ENCODE results near the gene CRYBG3. TPM values are rescaled to one million over a fixed set of nuclear protein-coding genes. Genes with fewer than 3 reads are reported as not detected.

Gene CRYBG3
- polyA plus RNA-seq, 1 donor from 2014 or later: 1.3 TPM

DNA sequence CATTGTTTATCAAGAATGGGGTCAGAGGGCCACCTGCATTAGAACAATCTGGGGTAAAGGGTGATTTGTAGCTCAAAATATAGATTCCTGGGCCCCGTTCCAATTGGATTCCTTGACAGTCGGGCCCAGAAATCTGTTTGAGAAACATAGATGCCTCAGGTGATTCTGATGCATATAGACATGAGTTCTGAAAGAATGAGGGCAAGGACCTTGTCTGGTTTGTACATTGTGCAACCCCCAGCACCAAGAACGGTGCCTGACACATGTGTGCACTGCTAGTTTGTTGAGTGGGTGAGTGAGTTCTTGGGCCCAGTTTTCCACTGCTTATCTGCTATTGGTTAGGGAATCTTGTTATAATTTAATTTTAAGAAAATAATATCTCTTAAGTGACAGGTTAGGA lies 16.6 kb downstream of the CRYBG3 start:
- Histone ChIP-seq H3K9ac (ENCODE audit: low read length) (no peak overlapping the region), H3K27ac (ENCODE audit: low read length) (no peak overlapping the region), H4K20me1 (ENCODE audit: insufficient read depth) (no peaks in the 10 kb centered on the region), H3K9me3 (ENCODE audit: low read length) (no peaks in the 10 kb centered on the region), H3K4me3 (ENCODE audit: low read length) (no peak overlapping the region), H2AFZ (ENCODE audit: low read depth, low read length) (no peak overlapping the region), H3F3A (ENCODE audit: insufficient read depth, low read length, poor library complexity, severe bottlenecking) (no peaks in the 10 kb centered on the region), H3K27me3 (ENCODE audit: insufficient read depth, low read depth, low read length) (no peaks in the 10 kb centered on the region), H3K9me2 (ENCODE audit: insufficient read depth, low read length) (no peaks in the 10 kb centered on the region), H3K36me3 (ENCODE audit: insufficient read depth, low read length) (no peaks in the 10 kb centered on the region), H3K79me2 (replicated peaks; ENCODE audit: insufficient read depth, low read length) (no peaks in the 10 kb centered on the region), H3K4me2 (ENCODE audit: low read length) (no peak overlapping the region)
- TF ChIP-seq, protein P1, sequence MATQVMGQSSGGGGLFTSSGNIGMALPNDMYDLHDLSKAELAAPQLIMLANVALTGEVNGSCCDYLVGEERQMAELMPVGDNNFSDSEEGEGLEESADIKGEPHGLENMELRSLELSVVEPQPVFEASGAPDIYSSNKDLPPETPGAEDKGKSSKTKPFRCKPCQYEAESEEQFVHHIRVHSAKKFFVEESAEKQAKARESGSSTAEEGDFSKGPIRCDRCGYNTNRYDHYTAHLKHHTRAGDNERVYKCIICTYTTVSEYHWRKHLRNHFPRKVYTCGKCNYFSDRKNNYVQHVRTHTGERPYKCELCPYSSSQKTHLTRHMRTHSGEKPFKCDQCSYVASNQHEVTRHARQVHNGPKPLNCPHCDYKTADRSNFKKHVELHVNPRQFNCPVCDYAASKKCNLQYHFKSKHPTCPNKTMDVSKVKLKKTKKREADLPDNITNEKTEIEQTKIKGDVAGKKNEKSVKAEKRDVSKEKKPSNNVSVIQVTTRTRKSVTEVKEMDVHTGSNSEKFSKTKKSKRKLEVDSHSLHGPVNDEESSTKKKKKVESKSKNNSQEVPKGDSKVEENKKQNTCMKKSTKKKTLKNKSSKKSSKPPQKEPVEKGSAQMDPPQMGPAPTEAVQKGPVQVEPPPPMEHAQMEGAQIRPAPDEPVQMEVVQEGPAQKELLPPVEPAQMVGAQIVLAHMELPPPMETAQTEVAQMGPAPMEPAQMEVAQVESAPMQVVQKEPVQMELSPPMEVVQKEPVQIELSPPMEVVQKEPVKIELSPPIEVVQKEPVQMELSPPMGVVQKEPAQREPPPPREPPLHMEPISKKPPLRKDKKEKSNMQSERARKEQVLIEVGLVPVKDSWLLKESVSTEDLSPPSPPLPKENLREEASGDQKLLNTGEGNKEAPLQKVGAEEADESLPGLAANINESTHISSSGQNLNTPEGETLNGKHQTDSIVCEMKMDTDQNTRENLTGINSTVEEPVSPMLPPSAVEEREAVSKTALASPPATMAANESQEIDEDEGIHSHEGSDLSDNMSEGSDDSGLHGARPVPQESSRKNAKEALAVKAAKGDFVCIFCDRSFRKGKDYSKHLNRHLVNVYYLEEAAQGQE (IDR thresholded peaks at IDR 0.05; ENCODE audit: borderline replicate concordance): no peak
- no peak for TF ChIP-seq EZH2 (IDR thresholded peaks at IDR 0.05; ENCODE audit: borderline replicate concordance, insufficient read depth, low read length, poor library complexity, severe bottlenecking)
- no peak for TF ChIP-seq SMC3 (conservative IDR thresholded peaks at IDR 0.05; ENCODE audit: poor library complexity)

DNA sequence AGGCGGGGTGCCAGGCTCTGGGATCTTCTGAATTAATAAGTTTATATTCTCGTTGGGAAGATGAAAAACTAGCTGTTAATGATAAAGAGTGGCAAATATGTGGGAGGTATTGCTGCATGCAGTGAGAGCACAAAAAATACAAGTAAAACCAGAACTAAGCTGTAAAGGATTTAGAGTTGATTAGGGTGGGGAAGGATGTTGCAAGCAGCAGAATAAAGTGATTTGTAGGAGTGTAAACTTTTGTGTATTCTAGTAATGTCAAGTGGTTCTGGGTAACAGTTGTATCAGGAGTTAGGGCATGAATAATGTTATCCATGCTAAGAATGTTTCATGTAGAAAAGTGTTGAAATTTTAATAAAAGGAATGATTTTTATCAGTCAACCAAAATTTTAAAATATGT lies 18.1 kb downstream of the CRYBG3 start:
- TF ChIP-seq, protein P2, sequence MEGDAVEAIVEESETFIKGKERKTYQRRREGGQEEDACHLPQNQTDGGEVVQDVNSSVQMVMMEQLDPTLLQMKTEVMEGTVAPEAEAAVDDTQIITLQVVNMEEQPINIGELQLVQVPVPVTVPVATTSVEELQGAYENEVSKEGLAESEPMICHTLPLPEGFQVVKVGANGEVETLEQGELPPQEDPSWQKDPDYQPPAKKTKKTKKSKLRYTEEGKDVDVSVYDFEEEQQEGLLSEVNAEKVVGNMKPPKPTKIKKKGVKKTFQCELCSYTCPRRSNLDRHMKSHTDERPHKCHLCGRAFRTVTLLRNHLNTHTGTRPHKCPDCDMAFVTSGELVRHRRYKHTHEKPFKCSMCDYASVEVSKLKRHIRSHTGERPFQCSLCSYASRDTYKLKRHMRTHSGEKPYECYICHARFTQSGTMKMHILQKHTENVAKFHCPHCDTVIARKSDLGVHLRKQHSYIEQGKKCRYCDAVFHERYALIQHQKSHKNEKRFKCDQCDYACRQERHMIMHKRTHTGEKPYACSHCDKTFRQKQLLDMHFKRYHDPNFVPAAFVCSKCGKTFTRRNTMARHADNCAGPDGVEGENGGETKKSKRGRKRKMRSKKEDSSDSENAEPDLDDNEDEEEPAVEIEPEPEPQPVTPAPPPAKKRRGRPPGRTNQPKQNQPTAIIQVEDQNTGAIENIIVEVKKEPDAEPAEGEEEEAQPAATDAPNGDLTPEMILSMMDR (IDR thresholded peaks at IDR 0.05; ENCODE audit: poor library complexity, severe bottlenecking): no peak
- TF ChIP-seq TAF1 (IDR thresholded peaks at IDR 0.05; ENCODE audit: low read depth) (no peak), SMC3 (conservative IDR thresholded peaks at IDR 0.05; ENCODE audit: poor library complexity) (no peak), POLR2AphosphoS5 (IDR thresholded peaks at IDR 0.05) (no peak), EZH2 (IDR thresholded peaks at IDR 0.05; ENCODE audit: borderline replicate concordance, insufficient read depth, low read length, poor library complexity, severe bottlenecking) (no peak), EP300 (conservative IDR thresholded peaks at IDR 0.05; ENCODE audit: poor library complexity, severe bottlenecking) (no peak)
- TF ChIP-seq, protein P1 (IDR thresholded peaks at IDR 0.05; ENCODE audit: borderline replicate concordance): no peak
- no peaks in the 10 kb centered on the region for H4K20me1 ChIP-seq (ENCODE audit: insufficient read depth)
- H3K27ac ChIP-seq (ENCODE audit: low read length): no peak overlapping the region
- H3K79me2 ChIP-seq (replicated peaks; ENCODE audit: insufficient read depth, low read length): no peaks in the 10 kb centered on the region
- no peak overlapping the region for H3K4me3 ChIP-seq (ENCODE audit: low read length)
- no peaks in the 10 kb centered on the region for H3K9me2 ChIP-seq (ENCODE audit: insufficient read depth, low read length)
- H3K4me2 ChIP-seq (ENCODE audit: low read length): no peak overlapping the region
- H3F3A ChIP-seq (ENCODE audit: insufficient read depth, low read length, poor library complexity, severe bottlenecking): no peaks in the 10 kb centered on the region
- H3K27me3 ChIP-seq (ENCODE audit: insufficient read depth, low read depth, low read length): no peaks in the 10 kb centered on the region
- H3K9me3 ChIP-seq (ENCODE audit: low read length): no peaks in the 10 kb centered on the region
- H3K36me3 ChIP-seq (ENCODE audit: insufficient read depth, low read length): no peaks in the 10 kb centered on the region
- no peak overlapping the region for H2AFZ ChIP-seq (ENCODE audit: low read depth, low read length)
- H3K9ac ChIP-seq (ENCODE audit: low read length): no peak overlapping the region
